Measurements from ENCODE around the gene SHH.

SHH gene

GRCh38 chr7:155790666-155791065 is 21.6 kb downstream of the SHH start:
- DNase-seq: no peak

GRCh38 chr7:155789001-155789725 is 23.1 kb downstream of the SHH start:
- DNase-seq: no peak

GRCh38 chr7:155788616-155789000 is 23.7 kb downstream of the SHH start:
- DNase-seq: no peak

DNA sequence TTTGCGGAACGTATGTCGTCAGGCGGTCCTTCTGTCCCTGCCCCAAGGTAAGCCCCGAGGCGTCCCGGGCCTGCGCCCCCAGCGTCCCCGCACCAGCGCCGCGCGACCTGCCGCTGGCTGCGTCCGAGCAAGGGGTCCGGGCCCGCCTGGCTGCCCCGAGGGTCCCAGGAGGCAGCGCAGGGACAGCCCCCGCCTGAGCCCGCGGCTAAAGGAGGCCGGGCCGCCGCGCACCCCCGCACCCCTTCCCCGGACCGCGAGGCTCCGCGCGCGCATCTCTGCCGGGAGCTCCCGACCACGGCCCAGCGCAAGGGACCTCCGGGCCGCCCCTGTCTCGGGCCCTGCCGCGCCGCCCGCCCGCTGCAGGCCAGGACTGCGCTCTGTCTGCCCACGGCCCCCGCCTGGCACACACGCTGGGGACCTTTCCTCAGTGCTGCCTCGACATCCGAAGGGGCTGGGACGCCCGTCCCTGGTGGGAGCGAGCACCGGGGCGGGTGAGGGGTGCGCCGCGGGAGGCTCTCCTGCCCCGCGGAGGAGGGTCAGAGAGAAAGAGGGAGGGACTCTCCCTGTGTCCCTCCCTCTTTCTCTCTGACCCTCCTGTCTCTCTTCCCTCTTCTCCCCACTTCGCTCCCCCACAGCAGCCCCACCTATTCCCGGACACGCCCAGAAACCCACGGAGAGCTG is 25.0 kb downstream of the SHH start:
- no peak for DNase-seq

DNA sequence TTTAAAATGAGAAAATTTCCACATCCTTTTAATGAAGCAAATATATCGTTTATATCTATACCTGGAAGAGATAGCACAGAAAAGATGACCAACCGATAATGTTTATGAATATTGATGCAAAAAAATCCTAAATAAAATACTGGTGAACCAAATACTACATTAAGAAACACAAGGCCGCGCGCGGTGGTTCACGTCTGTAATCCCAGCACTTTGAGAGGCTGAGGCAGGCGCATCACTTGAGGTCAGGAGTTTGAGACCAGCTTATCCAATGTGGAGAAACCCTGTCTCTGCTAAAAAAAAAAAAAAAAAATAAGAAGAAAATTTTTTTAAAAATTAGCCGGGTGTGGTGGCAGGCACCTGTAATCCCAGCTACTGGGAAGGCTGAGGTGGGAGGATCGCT is 25.8 kb downstream of the SHH start:
- DNase-seq: no peak

GRCh38 chr7:155785536-155785935 is 26.7 kb downstream of the SHH start:
- DNase-seq: no peak

DNA sequence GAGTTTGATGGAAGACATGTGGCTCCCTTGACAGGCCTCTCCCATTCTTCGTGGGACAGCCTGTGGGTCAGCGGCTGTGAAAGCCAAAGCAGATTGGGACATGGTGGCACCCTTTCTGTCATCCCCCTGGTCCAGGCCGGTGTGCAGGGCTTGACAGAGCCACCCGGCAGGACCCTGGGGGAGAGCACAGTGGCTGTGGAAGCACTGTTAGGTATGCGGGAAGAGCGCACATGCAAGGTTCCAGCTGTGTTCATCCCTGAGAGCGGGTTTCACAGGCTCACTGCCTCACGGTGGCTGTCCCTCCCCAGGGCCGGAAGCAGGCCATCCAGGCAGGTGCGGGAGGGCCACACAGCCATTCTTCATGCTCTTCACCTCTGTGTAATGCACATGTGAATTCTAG is 29.8 kb downstream of the SHH start:
- DNase-seq: no peak

- no peak for DNase-seq
Measured at GRCh38 chr7:155781433-155781832, 30.8 kb downstream of the SHH start.

DNA sequence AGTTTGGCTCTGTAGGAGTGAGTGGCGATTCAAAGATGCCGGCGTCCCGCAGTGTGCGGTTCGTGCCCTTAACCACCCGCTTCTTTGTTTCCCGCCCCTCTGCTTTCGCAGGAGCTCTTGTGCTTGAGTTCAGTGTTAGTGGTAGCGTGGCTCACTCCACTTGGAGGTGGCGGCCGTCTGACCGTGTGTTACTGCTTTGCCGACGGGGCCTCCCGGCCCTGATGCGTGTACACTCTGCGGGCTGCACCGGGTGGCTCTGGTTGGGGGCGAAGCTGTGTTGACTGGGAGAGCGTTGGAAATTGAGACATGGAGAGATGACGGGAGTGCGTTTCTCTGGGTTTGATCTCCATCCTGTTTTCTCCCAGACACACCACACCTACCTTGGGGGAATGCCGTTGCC is 31.4 kb downstream of the SHH start:
- no peak for DNase-seq

- DNase-seq: no peak
Measured at GRCh38 chr7:155778349-155778748, 33.9 kb downstream of the SHH start.

GRCh38 chr7:155776606-155777005 is 35.7 kb downstream of the SHH start:
- no peak for DNase-seq

- no peak for DNase-seq
Measured at GRCh38 chr7:155775691-155776090, 36.6 kb downstream of the SHH start.

- no peak for DNase-seq
Measured at GRCh38 chr7:155774947-155775346, 37.3 kb downstream of the SHH start.

- no peak for DNase-seq
Measured at GRCh38 chr7:155773531-155773930, 38.7 kb downstream of the SHH start.

- DNase-seq: no peak
Measured at GRCh38 chr7:155770241-155770640, 42.0 kb downstream of the SHH start.

DNA sequence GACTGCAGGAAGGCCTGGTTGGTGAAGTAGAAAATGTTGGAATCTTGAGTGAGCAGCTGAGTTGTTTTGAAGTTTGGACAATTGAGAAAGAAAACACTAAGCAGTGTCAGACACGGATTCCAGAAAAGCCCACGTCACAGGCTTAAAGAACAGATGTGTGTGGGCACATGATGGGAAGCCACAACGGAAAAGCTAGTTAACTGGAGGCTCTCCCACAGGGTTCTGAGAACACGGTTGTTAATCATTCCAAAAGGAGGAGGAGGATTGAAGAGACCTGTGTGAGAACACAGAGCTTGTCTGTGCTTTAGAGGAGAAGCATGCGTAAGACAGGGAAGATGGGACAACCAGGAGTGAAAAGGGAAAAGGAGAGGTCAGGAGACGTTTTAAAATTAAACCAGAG is 42.6 kb downstream of the SHH start:
- no peak for DNase-seq

DNA sequence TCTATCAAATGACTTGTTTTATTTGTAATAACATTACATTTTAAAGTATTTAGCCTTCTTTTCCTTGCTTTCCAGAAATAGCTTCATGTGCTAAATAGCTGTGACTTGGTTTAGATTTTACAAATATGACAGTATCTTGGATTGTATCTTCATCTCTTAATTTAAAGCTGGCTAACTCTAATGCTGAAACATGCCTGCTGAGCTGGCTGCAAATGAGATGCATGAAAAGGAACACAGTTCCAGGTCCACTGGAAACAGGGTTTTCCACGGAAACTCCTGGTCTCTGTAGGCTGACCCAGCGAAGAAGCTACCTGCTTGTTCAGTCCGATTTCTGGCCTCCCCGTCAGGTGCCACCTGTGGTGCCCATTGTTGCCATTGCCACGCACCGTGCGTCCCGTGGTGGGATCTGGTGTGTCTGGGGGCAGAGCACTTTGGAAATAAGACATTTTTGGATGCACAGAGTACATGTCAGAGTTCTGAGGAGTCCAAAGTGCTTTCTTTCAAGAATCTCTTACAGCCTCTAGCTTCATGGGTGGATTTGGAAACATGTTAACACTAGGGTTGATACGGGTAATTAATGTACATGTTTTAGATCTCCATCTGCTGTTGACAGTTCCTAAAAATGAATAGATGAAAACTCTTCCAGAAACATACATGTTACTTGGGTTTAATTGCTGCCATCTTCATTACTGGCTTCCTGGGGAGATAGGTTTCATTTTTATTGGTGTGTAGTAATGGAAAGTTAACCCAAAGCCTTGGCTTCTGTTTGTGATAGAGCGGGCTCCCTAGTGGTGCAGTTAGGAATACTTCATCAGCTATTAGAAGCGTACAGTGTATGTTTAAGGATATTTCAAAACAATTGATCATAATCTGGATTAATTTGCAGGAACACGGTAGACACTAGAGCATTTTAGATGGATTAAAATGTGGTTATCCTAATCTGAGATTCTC is 45.0 kb downstream of the SHH start:
- no peak for DNase-seq

GRCh38 chr7:155766386-155766785 is 45.9 kb downstream of the SHH start:
- DNase-seq: no peak

- DNase-seq: no peak
Measured at GRCh38 chr7:155765458-155765857, 46.8 kb downstream of the SHH start.

GRCh38 chr7:155764438-155764793 is 47.8 kb downstream of the SHH start:
- peak; percentile 59 to 70 for DNase-seq

DNA sequence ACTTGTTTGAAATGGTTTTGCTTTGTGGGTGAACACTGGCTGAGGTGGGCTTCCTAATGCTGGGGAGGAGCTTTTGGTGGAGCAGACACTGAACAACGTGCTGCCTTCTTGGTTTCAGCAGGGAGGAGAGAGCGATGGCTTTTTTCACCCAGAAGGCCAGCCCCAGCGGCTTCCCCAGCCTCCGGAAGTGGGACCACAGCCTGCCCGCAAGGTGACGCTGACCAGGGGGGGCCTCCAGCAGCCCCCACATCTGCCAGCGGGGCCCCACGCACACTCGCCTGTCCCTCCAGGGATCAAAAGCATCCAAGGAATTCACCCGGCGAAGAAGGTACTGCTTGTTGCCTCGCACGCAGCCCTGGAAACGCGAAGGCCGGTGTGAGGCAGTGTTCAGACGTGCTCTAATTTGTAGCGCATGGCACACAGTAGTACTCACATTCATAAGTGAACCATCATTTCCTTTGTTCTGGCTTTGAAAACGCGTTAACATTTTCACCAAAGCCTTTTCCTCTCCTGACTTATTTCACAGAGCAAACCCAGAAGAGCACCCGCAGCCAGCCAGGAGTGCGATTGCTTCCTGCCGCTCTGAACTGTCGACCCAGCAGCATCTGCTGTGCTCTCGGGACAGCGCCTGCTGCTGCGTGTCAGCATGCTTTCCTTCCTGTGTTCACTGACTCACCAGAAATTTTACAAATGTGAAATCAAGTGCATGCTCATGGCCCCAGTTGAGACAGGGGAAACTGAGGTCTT is 48.4 kb downstream of the SHH start:
- peak; percentile 59 to 68 for DNase-seq

DNA sequence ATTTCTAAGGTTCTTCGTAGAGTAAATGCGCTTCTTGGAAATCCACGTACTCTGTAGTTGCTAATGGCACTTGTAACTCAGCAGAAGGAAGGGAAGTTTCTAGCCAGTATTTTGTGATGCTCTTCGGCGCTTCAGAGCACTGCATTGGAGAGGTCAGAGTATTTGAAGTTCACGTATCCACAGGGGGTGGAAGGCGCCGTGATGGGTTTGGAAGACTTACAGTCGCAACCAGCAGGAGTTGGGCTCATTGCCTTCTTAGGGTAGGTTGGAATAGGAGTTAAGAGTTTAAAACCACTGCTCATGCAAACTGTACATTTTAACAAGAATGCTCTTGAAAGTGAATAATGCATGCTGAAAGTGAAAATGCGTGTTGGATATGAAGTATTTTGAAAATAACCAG is 49.1 kb downstream of the SHH start:
- DNase-seq: no peak

GRCh38 chr7:155762655-155763054 is 49.6 kb downstream of the SHH start:
- no peak for DNase-seq

All from activated CD4-positive, alpha-beta T cell treated with anti-CD3 and anti-CD28 coated beads, Interleukin-2, amount 50 U/mL, for 48 hours (primary cell).